ENCODE data around the gene WWC1. TPM values are rescaled to one million over a fixed set of nuclear protein-coding genes. Genes with fewer than 3 reads are reported as not detected.

Gene WWC1
- total RNA-seq, 1 donor from 2014 or later: 118 TPM

GRCh38 chr5:168357876-168358275 is 66.4 kb downstream of the WWC1 start:
- H3K4me3 ChIP-seq (ENCODE audit: low read depth, low read length): no peak overlapping the region
- DNase-seq (ENCODE audit: low read depth): no peak
- H3K36me3 ChIP-seq (ENCODE audit: control insufficient read depth, insufficient read depth, low read length): peaks cover 1% of the 10 kb centered on the region
- no peaks in the 10 kb centered on the region for H3K27me3 ChIP-seq (ENCODE audit: control insufficient read depth, insufficient read depth, low read length)
- TF ChIP-seq CTCF (IDR thresholded peaks at IDR 0.05; ENCODE audit: insufficient read depth, low read length, poor library complexity, severe bottlenecking): no peak

- TF ChIP-seq CTCF (IDR thresholded peaks at IDR 0.05; ENCODE audit: insufficient read depth, low read length, poor library complexity, severe bottlenecking): no peak
- Histone ChIP-seq H3K36me3 (ENCODE audit: control insufficient read depth, insufficient read depth, low read length) (peaks cover 1% of the 10 kb centered on the region), H3K27me3 (ENCODE audit: control insufficient read depth, insufficient read depth, low read length) (no peaks in the 10 kb centered on the region), H3K4me3 (ENCODE audit: low read depth, low read length) (no peak overlapping the region)
- no peak for DNase-seq (ENCODE audit: low read depth)
Measured at GRCh38 chr5:168359820-168360460, 68.5 kb downstream of the WWC1 start.

GRCh38 chr5:168360521-168361285 is 69.3 kb downstream of the WWC1 start:
- H3K27me3 ChIP-seq (ENCODE audit: control insufficient read depth, insufficient read depth, low read length): no peaks in the 10 kb centered on the region
- TF ChIP-seq CTCF (IDR thresholded peaks at IDR 0.05; ENCODE audit: insufficient read depth, low read length, poor library complexity, severe bottlenecking): no peak
- no peak for DNase-seq (ENCODE audit: low read depth)
- no peak overlapping the region for H3K4me3 ChIP-seq (ENCODE audit: low read depth, low read length)
- H3K36me3 ChIP-seq (ENCODE audit: control insufficient read depth, insufficient read depth, low read length): peaks cover 1% of the 10 kb centered on the region

- Histone ChIP-seq H3K27me3 (ENCODE audit: control insufficient read depth, insufficient read depth, low read length) (no peaks in the 10 kb centered on the region), H3K4me3 (ENCODE audit: low read depth, low read length) (no peak overlapping the region), H3K36me3 (ENCODE audit: control insufficient read depth, insufficient read depth, low read length) (peaks cover 1% of the 10 kb centered on the region)
- no peak for DNase-seq (ENCODE audit: low read depth)
- TF ChIP-seq CTCF (IDR thresholded peaks at IDR 0.05; ENCODE audit: insufficient read depth, low read length, poor library complexity, severe bottlenecking): no peak
Measured at GRCh38 chr5:168362097-168362885, 70.8 kb downstream of the WWC1 start.

- TF ChIP-seq CTCF (IDR thresholded peaks at IDR 0.05; ENCODE audit: insufficient read depth, low read length, poor library complexity, severe bottlenecking): no peak
- Histone ChIP-seq H3K27me3 (ENCODE audit: control insufficient read depth, insufficient read depth, low read length) (no peaks in the 10 kb centered on the region), H3K36me3 (ENCODE audit: control insufficient read depth, insufficient read depth, low read length) (peaks cover 1% of the 10 kb centered on the region), H3K4me3 (ENCODE audit: low read depth, low read length) (no peak overlapping the region)
- peak; percentile 69 for DNase-seq (ENCODE audit: low read depth)
Measured at GRCh38 chr5:168364151-168364661, 72.8 kb downstream of the WWC1 start.
